DMS153 (cell line): ENCODE data around the gene KRT24.
"Not testable (repeated sequence)": the region's sequence is repeated elsewhere in the genome, so short reads cannot be mapped to it uniquely, and the experiment has no call there.

Experiments used
- DNase-seq: peaks from one replicate; lab custom pipeline; 2025; lab: John Stamatoyannopoulos, UW

The KRT24 gene

DNA sequence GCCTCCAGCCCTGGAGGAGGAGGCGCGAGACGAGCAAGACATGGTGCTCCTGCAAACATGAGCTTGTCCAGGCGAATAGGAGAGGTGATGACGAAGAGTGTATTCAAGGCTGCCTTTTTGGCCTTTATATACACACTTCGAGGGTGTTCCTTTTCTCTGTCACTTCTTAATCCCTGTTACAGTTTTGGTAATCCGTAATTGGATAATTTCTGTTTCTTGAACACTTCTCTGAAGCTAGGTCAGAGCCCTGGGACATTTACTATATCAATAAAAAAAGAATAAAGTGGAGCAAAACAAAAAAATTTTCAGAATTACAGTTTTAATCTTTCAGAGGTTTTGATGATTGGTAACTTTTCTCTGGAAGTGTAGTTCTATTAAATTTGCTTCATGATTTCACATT lies at the start of gene KRT24:
Gene KRT24, minus strand, starts transcription at position 101 of the 400 bp plus-strand sequence. Its CDS starts 59 bp downstream, at position 42.
- DNase-seq: no peak

DNA sequence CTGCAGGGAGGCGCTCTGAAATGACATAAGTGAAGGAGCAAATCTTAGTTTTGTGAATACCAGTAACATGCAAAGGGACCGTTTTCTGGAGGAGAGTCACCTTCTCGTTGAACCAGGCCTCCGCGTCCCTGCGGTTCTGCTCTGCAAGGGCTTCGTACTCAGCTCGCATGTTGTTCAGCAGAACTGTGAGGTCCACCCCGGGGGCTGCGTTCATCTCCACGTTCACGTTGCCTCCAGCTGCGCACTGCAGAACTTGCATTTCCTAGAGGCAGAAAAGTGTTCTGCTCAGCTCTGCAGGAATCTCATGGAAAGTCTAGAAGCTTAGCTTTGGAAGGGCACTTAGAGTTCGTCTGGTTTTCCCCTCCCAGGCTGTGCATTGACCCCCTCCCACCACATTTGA lies 47.5 kb upstream of the KRT24 start:
- DNase-seq: no peak

DNA sequence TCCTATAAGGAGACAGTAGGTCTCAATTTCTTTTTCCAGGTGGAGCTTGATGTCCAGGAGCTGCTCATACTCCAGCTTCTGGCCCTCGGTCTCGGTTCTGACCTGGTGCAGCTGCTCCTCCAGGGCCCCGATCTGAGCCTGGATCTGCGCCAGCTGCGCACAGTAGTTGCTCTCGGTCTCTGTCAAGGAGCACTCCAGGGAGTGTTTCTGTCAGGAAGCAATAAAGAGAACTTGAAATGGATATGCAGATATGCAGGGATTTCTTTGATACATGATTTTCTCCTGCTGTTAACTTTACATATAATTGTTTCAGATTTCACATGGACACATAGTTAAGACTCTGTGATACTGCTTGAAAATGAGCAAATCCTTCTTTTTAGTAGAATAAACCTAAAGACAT lies 46.8 kb upstream of the KRT24 start:
- DNase-seq: no peak

DNA sequence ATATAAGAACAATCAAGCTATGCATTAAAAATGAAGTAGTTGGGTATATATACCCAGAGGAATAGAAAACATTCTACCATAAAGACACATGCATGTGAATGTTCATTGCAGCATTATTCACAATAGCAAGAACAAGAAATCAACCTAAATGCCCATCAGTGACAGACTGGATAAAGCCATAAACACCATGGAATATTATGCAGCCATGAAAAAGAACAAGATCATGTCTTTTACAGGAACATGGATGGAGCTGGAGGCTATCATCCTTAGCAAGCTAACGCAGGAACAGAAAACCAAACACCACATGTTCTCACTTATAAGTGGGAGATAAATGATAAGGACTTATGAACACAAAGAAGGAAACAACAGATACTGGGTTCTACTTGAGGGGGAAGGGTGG lies 45.1 kb upstream of the KRT24 start:
- not testable (repeated sequence) for DNase-seq

DNA sequence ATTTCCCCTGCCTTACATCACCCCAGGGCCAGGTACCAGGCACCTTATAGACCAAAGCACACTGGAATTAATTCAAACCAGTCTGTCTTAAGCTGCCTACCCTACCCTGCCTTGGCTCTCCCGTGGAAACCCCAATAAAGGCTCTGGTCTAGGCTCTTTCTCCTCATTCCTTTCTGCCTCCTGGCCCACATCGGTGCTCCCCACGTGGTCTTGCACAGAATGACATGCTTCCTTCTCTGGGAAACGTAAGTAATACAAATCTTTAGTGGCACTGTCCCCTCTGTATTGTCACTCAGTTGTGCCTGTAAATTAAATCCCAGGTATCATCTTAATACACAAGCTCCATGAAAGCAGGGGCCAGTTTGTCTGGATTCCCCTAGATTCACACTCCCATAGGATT lies 35.0 kb upstream of the KRT24 start:
- no peak for DNase-seq

DNA sequence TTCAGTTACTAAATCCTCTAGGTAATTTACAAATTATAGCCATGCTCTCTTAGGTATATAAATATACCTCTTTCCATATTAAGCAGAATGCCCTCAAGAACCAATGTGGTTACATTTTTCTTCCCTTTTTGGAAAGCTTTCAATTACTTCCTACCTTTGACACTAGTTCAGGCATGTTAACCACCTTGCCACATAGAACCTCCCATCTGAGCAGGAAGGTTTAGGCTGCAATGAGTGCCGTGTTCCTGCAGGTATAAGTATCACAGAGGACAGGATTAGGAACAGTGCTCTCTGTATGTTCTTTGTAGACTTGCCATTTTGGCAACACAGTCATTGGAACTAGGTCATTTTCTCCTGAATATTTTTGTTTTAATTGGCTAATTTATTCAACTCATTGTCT lies 31.5 kb upstream of the KRT24 start:
- no peak for DNase-seq

DNA sequence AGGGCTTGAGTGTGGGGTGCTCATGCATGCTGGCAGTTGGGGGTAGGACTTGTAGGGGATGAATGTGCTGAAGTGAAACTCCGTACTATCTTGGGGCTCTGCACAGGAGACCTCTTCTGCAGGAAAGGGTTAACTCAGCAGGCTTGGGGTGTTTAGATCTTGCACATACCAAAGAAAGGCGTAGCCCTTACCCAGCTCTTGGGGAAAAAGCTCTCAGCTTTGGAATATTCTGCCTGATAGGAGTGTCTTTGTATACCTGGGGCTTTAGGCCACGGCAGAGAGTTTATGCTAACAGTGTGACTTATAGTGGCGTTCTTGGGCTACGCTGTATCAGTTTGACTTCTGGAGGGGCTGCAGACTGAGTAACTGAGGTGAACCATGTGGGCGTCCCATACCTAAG lies 30.5 kb upstream of the KRT24 start:
- no peak for DNase-seq

DNA sequence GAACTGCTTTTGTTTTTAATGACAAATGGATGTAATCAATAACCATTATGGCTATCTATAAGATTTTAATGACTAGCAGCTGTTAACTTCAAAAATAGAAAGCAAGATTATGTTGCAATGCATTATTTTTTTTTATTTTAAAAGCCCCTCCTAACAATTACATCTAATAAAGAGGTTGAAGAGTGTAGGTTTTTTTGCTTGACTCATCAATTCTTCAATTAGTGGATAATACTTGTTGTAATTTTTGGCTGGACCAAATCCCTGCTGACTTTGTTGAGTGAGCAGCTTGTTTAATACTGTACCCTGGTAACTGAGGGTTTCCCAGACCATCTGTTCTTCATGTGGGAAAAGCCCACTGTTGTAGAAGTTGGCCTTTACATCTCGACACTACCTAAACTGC lies 27.4 kb upstream of the KRT24 start:
- no peak for DNase-seq

DNA sequence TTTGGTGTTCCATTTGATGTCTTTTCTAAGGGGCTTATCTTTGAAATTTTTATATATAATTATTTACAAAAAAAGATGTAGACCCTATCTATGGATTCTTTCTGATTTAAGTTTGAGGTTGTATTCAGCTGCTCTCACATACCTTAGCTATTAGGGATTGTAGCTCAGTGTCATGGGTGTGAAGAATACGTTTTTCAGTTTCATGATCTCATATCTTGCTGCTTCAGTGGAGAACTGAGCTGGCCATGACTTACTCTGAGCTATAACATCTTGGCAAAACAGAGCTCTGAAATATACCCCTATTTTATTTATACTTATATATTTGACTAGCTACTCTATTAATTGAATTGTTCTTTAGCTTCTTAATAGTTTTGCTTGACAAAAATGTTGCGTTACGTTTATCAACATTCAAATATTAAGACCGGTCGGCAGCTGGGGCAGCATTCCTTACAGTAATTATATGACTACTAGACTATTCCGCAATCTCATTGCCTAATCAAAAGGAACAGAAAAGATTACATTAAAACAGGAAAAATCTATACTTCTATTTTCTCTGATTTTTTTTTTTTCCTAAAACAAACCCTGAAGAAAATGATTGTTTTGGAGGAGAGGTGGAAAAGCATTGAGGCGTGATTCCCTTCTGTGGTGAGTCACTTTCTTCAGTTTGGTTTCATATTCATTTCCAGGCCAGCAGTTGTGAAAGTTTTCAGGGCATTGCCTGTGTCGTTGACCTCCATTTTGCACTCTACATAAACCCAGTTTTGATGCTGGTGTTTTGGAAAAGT lies 24.1 kb upstream of the KRT24 start:
- DNase-seq: no peak

DNA sequence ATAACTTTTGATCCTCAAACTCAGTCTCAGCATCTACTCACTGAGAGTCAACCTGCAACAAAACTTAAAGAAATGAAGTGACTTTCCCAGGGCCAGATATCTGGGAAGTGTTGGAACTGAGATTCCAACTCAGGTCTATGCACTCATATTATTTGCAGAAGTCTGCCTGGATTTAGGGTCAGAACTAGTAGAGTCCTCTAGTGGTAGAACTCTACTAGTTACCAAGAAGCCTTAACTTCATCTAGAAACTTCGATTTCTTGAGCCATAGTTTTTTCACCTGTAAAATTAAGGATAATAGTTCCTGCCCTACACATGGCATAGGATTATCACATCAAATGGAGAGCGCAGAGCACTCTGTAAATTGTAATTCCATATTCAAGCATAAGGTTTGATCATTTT lies 23.4 kb upstream of the KRT24 start:
- DNase-seq: no peak

DNA sequence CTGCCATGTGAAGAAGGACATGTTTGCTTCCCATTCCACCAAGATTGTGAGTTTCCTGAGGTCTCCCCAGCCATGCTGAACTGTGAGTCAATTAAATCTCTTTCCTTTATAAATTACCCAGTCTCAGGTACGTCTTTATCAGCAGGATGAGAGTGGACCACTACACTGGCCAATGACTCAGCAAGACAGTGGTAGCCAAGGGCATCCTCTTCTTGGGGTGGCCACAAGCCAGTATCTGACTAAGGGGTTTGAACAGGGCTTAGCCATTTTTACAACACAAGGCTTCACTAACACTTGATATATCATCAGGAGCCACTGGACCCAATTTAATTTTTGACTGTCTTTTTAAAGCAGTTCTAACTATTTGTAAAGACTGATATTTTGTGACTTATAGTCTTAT lies 21.1 kb upstream of the KRT24 start:
- no peak for DNase-seq

DNA sequence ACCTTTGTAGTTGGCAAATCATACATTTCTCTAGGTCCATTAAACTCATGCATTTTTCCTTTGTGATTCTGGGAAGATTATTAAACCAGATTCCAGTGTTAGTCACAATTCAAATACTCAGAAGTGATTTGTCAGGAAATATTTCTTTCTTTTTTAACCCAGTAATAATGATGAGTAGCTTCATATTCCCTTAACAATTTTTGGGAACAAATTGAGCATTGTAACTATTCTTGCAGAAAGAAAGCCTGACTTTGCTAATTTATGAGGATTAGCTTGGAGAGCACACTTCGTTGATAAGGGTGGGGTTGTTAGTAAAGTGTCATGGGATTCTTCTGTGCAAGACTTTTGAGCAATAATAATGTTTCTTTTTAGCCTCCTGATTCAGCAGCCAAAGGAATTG lies 18.7 kb upstream of the KRT24 start:
- no peak for DNase-seq

DNA sequence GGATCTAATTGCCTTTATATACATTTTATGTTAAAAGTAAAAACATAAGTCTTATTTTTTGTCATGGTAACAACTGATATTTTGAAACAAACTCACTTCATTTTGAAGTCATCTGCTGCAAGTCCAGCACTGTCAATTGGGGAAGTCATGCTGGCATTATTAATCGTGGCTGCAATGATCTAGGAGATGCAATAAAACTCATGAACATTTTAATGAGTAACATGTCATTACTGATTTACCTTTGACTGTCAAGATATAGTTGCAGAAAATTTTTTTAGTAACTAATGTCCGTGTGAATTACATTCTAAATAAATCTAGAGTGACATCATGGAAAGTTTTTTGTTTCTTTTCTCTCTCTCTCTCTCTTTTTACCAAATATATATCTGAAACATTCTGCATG lies 17.3 kb upstream of the KRT24 start:
- no peak for DNase-seq

DNA sequence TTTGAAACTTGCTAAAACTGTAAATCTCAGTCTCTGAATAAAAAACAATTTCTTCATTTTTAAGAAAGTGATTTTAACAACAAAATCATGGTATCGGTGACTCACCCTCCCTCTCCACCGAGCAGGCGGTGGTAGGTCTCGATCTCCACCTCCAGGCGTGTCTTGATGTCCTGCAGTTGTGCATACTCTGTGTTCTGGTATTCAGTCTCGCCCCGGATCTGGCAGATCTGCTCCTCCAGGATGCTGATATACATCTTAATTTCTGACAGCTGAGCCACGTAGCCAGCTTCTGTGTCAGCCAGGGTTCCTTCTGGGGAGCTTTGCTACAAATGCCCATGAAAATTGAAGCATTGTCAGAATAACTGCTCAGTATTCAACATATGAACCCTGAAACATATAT lies 15.4 kb upstream of the KRT24 start:
- DNase-seq: no peak

DNA sequence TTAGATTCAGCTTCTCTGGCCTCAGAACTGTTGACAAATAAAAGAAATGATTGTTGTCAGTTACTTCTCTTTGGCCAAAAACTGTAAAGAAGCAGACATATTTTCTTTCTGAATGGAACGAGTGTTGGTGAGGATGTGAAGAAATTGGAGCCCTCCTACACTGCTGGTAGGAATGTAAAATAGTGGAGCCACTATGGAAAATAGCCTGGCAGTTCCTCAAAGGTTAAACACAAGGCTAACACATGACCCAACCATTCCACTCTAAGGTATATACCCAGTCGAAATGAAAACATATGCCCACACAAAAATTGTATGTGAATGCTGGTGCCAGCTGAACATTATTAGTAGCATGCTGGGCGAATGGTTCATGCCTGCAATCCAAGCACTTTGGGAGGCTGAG lies 14.2 kb upstream of the KRT24 start:
- no peak for DNase-seq

DNA sequence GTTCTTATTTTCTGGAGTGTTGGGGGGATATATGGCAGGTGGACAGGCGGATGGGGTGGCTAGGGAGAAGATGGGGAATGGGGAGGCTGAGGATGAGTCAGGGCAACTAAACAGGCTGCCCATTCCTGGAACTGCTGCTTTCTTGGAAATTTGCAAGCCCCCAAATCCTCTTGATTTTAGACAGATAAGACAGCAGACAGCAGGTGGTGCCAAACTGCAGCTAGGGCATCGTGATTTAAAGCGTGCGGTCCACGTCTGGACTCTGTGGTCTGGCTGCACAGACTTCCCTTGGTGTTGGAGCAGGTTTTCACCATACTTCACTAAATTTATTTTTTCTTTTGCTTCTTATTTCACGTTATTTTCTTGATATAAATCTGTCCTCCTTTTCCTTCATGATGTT lies 10.9 kb upstream of the KRT24 start:
- DNase-seq: no peak

DNA sequence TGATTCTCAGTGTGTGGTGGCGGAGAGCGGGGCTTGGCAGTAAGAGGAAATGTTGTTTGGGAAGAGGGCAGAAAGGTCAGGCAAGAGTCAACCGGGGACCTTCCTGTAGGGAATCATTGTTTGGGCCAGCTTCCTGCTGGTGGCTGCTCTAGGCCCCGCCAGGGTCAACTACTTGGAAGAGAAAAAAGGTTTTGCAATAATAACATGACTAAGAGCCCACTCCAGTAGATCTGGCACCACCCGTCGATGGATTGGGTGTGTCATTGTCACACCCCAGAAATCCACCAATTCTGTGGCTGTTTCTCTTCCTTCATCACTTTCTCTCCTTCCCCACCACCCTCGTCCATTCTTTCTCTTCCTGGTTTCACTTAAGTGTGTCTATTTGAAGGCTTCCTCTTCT lies 4.2 kb upstream of the KRT24 start:
- DNase-seq: no peak

DNA sequence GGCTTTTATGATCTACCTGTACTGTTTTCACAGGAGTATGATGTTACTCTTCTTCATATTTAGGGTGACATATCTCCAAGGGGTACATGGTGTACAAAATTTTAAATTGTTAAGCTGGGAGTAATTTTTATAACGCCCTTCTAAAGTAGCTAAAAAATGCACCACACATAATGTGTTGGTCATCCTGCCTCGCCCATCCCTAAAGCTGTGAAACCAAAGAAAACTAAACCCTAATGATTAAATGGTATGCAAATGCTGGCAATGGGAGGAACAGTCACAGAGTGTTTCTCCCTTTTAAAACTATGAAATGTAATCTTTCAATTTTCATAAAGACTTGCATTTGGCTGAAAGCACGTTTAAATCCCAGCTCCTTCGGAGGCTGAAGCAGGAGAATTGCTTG lies 2.0 kb upstream of the KRT24 start:
- no peak for DNase-seq

DNA sequence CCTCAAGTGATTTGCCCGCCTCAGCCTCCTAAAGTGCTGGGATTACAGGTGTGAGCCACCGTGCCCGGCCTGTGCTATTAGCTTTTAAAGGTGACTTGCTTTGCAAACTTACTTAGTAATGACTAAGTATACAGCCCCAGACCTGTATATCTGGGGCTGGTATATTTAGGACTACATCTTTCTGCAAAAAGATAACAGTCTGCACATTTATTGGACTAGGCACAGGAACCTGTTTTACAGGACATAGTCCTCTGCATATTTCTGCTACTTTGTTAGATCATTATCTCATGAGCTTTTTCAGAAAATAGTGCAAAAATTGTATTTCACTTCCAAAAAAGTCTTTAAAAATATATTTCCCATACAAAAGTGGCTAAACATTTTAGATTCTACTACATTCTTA lies 1.3 kb downstream of the KRT24 start:
- DNase-seq: no peak

DNA sequence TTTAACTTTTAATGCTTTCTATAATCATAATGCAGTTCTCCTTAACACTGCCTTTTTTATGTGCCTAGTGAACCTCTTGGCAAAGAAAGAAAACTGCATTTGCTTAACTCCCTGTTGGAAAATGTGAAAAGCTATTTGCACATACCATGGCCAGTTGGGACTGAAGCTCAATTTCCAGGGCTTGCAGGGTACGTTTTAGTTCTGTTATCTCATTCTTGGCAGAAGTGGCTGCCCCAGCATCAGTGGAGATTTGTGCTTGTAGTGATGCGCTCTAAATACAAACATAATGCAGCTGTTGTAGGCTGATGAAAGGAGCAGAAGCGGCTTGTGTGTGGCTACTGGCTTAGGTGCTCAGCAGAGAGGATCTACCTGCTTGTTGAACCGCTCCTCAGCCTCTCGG lies 3.7 kb downstream of the KRT24 start:
- DNase-seq: no peak

DNA sequence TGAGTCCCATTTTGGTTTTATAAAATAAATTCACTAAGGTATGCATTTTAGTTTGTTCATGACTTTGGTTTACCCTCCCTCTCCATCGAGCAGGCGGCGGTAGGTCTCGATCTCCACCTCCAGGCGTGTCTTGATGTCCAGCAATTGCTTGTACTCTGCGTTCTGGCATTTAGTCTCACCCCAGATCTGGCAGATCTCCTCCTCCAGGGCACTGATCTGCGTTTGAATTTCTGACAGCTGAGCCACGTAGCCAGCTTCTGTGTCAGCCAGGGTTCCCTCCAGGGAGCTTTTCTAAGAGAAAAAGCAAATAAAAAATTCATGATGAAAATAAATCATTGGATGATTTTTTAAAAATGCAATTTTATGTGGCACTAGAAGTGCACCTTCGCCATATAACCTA lies 4.2 kb downstream of the KRT24 start:
- DNase-seq: no peak

DNA sequence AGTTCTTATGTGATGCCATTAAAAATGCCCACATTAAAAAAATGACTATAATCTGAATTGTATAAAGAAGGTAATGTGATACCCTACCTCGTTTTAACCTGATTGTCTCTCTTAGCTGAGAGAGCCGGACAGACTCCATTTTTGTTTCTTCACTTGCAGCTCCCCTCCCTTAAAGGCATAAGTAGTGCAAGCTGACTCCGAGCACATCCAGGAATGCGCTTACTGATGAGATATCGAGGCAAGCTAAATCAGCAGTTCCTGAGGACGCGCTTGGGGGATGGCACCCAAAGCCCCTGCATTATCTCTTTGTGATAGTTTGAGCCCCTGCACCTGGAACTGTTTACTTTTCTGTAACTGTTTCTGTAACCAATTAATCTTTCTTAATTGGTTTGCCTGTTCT lies 6.3 kb downstream of the KRT24 start:
- DNase-seq: no peak

DNA sequence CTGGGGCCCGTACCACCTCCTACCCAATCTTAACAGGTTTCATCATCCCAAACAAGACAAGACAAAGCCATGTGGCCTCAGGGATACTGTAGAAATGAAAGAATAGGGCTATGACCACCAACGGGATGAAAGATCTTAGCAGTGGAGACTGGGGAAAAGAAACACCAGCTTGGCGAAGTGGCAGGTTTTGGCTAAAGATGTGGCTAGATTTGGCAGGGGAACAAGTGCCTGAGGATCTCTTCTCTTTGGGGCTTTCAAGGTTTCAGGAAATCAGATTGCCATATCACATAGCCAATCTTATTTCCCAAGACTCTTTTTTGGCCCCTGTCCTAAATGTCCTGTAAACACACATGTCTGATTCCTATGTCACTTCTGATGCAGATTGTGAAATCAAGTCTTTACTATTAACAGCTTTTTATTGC lies 6.9 kb downstream of the KRT24 start:
- DNase-seq: no peak

DNA sequence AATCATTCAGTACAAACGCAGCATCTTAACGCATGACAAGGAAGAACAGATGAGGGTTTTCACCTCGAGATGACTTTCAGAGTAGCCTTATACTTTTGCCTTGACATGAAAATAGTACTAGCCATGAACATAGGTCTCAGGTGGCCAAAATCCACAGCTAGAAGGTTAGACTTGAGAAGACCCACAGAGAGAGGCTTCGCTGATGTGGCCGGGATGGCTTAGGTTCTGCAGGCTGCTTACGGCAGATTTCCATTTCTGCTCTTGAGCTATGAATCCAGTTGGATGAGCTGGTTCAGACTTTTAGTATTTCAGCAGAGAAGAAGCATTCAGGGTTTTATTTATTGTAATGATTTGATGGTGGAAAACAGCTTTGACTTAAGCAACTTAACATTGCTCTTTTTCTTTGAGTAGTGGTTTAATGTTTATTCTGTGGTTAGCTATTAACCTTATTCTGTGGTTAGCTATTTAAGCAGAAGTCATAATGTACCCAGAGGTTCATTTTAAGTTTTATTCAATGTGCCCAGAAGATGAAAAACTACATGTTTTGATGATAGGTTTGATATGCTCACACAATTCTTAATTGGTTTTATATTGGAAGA lies 7.6 kb downstream of the KRT24 start:
- DNase-seq: no peak
